Small intestine (tissue), 7 donors: ENCODE data around the gene ROPN1. TPM values are rescaled to one million over a fixed set of nuclear protein-coding genes. Genes with fewer than 3 reads are reported as not detected.

Source experiments
- DNase-seq, 2 donors: peaks; one replicate each; pipeline versions ENCODE4 v3.0.0 to v3.0.0-alpha.2; 2013
- FAIRE-seq: peaks from 2 replicates; lab custom pipeline; 2012; peaks lifted over from hg19 to GRCh38; lab: Jason Lieb, UNC
- H3K27ac ChIP-seq, 3 donors: one replicate each; pipeline ENCODE4 v1.5.1; 2013; ENCODE audit warnings: low read length in 2 of 3, mild to moderate bottlenecking in 2 of 3, control low read depth in 1 of 3, inconsistent platforms in 1 of 3, low read depth in 1 of 3, moderate library complexity in 1 of 3
- H3K27me3 ChIP-seq, 3 donors: one replicate each; pipeline ENCODE4 v1.6.1; 2013; ENCODE audit warnings: low read length in 3 of 3, inconsistent platforms in 1 of 3; ENCODE audit not compliant: control insufficient read depth in 3 of 3, insufficient read depth in 3 of 3
- H3K36me3 ChIP-seq, 3 donors: one replicate each; pipeline ENCODE4 v1.6.1; 2013; ENCODE audit warnings: low read length in 3 of 3, inconsistent platforms in 1 of 3, low read depth in 1 of 3, mild to moderate bottlenecking in 1 of 3, moderate library complexity in 1 of 3; ENCODE audit not compliant: control insufficient read depth in 3 of 3, insufficient read depth in 2 of 3
- H3K4me1 ChIP-seq, 3 donors: one replicate each; pipeline ENCODE4 v1.6.1; 2013; ENCODE audit warnings: low read length in 2 of 3, inconsistent platforms in 1 of 3, low read depth in 1 of 3, mild to moderate bottlenecking in 1 of 3, moderate library complexity in 1 of 3; ENCODE audit not compliant: control insufficient read depth in 3 of 3, insufficient read depth in 2 of 3
- H3K4me3 ChIP-seq, 3 donors: one replicate each; pipeline ENCODE4 v1.5.1; 2013; ENCODE audit warnings: low read length in 3 of 3, control low read depth in 1 of 3, inconsistent platforms in 1 of 3, low read depth in 1 of 3, mild to moderate bottlenecking in 1 of 3, moderate library complexity in 1 of 3
- H3K9me3 ChIP-seq, 2 donors: one replicate each; pipeline ENCODE4 v1.6.1; 2013; ENCODE audit warnings: low read depth in 1 of 2, low read length in 1 of 2; ENCODE audit not compliant: control insufficient read depth in 2 of 2, insufficient read depth in 1 of 2
- WGBS, 3 donors: extraction: QIAGEN DNeasy Blood & Tissue Kit; methylation state at CpG; one replicate each; pipeline ENCODE4 v1.1.7; 2013; 5-methylcytosine and 5-hydroxymethylcytosine counted together
- polyA plus RNA-seq, 4 donors: library from polyadenylated mRNA; stranded (reverse) in 3 of 4; unstranded in 1 of 4; fragments of 200-250 nt in 3 of 4; fragments of 120-200 nt in 1 of 4; gene quantifications; one replicate each; pipeline versions ENCODE4 v1.2.1 to v1.2.3, GENCODE V29; 2013
- donor health status: healthy with polysubstance abuse.
- donor health status: control.
- donor health status: control.
- donor health status: Bipolar disorder and iron deficiency.
- donor health status: healthy.

ROPN1 gene
- polyA plus RNA-seq, 4 donors, result not detected

- 83 to 87% (median 85%) methylated on average over 6 of the region's 6 CpGs for whole genome bisulfite sequencing, 3 donors
- DNase-seq, result peak in 1 of 2 donors; percentile 3
- no peak for FAIRE-seq
- no peaks in the 10 kb centered on the region for H3K9me3 ChIP-seq
- H3K4me1 ChIP-seq, result no peaks in the 10 kb centered on the region
- H3K27ac ChIP-seq, result no peak overlapping the region
- H3K27me3 ChIP-seq, result no peaks in the 10 kb centered on the region
- H3K4me3 ChIP-seq, result no peak overlapping the region
- peaks cover 0 to 10% (median 3%) of the 10 kb centered on the region in 3 donors for H3K36me3 ChIP-seq
These were observed 40.1 kb downstream of the ROPN1 start for GRCh38 chr3:123951522-123952447.

- Histone ChIP-seq H3K36me3 (peaks cover 0 to 10% (median 3%) of the 10 kb centered on the region in 3 donors), H3K9me3 (no peaks in the 10 kb centered on the region), H3K27ac (no peak overlapping the region), H3K4me1 (no peaks in the 10 kb centered on the region), H3K4me3 (no peak overlapping the region), H3K27me3 (no peaks in the 10 kb centered on the region)
- no peak for FAIRE-seq
- WGBS, 3 donors, result 98 to 100% (median 99%) methylated on average over 2 of the region's 2 CpGs
- no peak for DNase-seq
These were observed 42.3 kb downstream of the ROPN1 start for GRCh38 chr3:123949641-123950040.

GRCh38 chr3:123948449-123948848 lies 43.5 kb downstream of the ROPN1 start:
- WGBS, 3 donors, result 97 to 98% (median 97%) methylated on average over 9 of the region's 9 CpGs
- Histone ChIP-seq H3K4me3 (no peak overlapping the region), H3K9me3 (no peaks in the 10 kb centered on the region), H3K36me3 (peaks cover 3 to 14% (median 4%) of the 10 kb centered on the region in 3 donors), H3K27ac (no peak overlapping the region), H3K4me1 (no peaks in the 10 kb centered on the region), H3K27me3 (no peaks in the 10 kb centered on the region)
- no peak for FAIRE-seq
- no peak for DNase-seq

GRCh38 chr3:123947482-123947881 lies 44.4 kb downstream of the ROPN1 start:
- H3K27ac ChIP-seq, result no peak overlapping the region
- H3K9me3 ChIP-seq, result no peaks in the 10 kb centered on the region
- no peak overlapping the region for H3K4me3 ChIP-seq
- no peaks in the 10 kb centered on the region for H3K4me1 ChIP-seq
- H3K36me3 ChIP-seq, result peaks cover 3 to 11% (median 6%) of the 10 kb centered on the region in 3 donors
- no peaks in the 10 kb centered on the region for H3K27me3 ChIP-seq
- DNase-seq (no peak), FAIRE-seq (peak; percentile 49)

- WGBS, 3 donors, result 88 to 94% (median 89%) methylated on average over 1 of the region's 1 CpG
These were observed 50.4 kb downstream of the ROPN1 start for GRCh38 chr3:123941542-123941941.

GRCh38 chr3:123941121-123941520 lies 50.8 kb downstream of the ROPN1 start:
- Histone ChIP-seq H3K27ac (no peak overlapping the region), H3K4me1 (no peaks in the 10 kb centered on the region), H3K27me3 (no peaks in the 10 kb centered on the region), H3K9me3 (no peaks in the 10 kb centered on the region), H3K36me3 (peaks cover 0 to 10% (median 4%) of the 10 kb centered on the region in 3 donors), H3K4me3 (no peak overlapping the region)
- FAIRE-seq (no peak), DNase-seq (no peak)
- WGBS, 3 donors, result 72 to 77% (median 73%) methylated on average over 2 of the region's 2 CpGs

More at GRCh38 chr3:123941542-123941941, 50.4 kb downstream of the ROPN1 start:
- peaks cover 0 to 10% (median 4%) of the 10 kb centered on the region in 3 donors for H3K36me3 ChIP-seq
- H3K27ac ChIP-seq, result no peak overlapping the region
- DNase-seq, result no peak
- peak; percentile 23 for FAIRE-seq
- no peaks in the 10 kb centered on the region for H3K27me3 ChIP-seq
- no peaks in the 10 kb centered on the region for H3K9me3 ChIP-seq
- H3K4me3 ChIP-seq, result no peak overlapping the region
- H3K4me1 ChIP-seq, result no peaks in the 10 kb centered on the region

GRCh38 chr3:123939706-123940105 lies 52.2 kb downstream of the ROPN1 start:
- Histone ChIP-seq H3K4me3 (no peak overlapping the region), H3K27me3 (no peaks in the 10 kb centered on the region), H3K9me3 (no peaks in the 10 kb centered on the region), H3K27ac (no peak overlapping the region), H3K36me3 (peaks cover 0 to 10% (median 4%) of the 10 kb centered on the region in 3 donors), H3K4me1 (no peaks in the 10 kb centered on the region)
- no peak for FAIRE-seq
- peak in 1 of 2 donors; percentile 6 for DNase-seq
- WGBS, 3 donors, result 60 to 77% (median 61%) methylated on average over 2 of the region's 2 CpGs

- Histone ChIP-seq H3K4me1 (no peaks in the 10 kb centered on the region), H3K4me3 (no peak overlapping the region), H3K27ac (no peak overlapping the region), H3K27me3 (no peaks in the 10 kb centered on the region), H3K36me3 (peaks cover 2 to 3% (median 2%) of the 10 kb centered on the region in 3 donors), H3K9me3 (no peaks in the 10 kb centered on the region)
- FAIRE-seq (no peak), DNase-seq (no peak)
- WGBS, 3 donors, result 66 to 94% (median 82%) methylated on average over 2 of the region's 2 CpGs
These were observed 55.5 kb downstream of the ROPN1 start for GRCh38 chr3:123936400-123936799.
